Activated CD8-positive, alpha-beta memory T cell treated with anti-CD3 and anti-CD28 coated beads, Interleukin-2, amount 50 U/mL, for 1 hour (primary cell): ENCODE results near the gene BOD1L2.

Source experiments
- DNase-seq: peaks from one replicate; pipeline ENCODE4 v3.0.0-alpha.2; 2020; ENCODE audit errors: extremely low read depth

Gene BOD1L2

DNA sequence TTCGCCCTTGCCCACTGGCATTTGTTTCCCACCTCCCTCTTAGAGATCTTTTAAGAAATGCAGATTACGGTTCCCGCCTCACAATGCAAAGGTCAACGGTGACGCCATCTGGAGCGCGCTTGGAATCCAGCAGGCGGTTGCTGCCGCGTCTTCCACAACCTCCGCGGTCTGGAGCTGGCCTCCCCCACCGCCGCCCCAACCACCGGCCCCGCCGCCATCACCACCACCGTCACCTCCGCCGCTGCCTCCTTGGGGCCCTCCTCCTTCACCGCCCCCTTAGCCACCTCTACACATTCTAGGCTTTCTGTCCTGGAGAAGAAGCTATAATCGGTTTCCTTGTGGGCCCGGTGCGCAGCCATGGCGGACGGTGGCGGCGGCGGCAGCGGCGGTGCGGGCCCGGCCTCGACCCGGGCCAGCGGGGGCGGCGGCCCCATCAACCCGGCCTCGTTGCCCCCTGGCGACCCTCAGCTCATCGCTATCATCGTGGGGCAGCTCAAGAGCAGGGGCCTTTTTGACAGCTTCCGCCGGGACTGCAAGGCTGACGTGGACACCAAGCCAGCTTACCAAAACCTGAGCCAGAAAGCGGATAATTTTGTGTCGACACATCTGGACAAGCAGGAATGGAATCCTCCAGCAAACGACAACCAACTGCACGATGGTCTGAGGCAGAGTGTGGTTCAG is at the start of gene BOD1L2:
Gene BOD1L2 (plus strand): TSS at position 132 of the 681 bp plus-strand sequence. CDS start 226 bp downstream, at position 358.
- DNase-seq: no peak

DNA sequence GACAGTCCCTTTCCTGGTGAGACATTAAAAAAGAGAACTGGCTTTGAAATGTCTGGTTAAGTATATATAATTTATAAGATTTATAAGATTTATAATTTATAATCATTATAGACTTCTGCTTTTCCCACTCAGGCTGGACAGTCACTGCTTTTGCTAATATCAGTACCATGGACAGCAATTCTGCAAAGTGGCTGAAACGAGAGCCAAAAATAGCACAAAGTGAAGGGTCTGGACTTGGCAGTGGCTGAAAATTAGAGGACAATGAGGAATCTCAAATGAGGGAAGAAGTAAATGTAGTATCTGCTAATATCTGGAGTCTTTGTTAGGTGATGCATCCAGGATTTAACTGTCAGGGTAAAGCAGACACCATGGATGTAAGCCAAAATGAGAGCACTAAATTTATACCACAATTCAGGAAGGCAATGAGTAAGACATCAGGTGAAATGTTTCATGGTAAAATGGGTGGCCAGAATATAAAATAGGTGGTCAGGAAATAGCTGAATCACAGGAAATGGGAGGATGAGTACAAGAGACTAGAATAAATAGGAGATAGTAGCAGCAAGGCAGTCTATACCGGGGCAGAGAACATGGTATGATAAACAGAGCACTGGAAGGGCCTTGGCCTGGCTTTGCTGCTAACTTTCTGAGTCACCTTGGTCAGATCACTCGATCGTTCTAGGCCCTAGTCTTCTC is 39.6 kb upstream of the BOD1L2 start:
- no peak for DNase-seq

- DNase-seq: no peak
Observed at GRCh38 chr18:57110290-57110689, 36.6 kb upstream of the BOD1L2 start.

DNA sequence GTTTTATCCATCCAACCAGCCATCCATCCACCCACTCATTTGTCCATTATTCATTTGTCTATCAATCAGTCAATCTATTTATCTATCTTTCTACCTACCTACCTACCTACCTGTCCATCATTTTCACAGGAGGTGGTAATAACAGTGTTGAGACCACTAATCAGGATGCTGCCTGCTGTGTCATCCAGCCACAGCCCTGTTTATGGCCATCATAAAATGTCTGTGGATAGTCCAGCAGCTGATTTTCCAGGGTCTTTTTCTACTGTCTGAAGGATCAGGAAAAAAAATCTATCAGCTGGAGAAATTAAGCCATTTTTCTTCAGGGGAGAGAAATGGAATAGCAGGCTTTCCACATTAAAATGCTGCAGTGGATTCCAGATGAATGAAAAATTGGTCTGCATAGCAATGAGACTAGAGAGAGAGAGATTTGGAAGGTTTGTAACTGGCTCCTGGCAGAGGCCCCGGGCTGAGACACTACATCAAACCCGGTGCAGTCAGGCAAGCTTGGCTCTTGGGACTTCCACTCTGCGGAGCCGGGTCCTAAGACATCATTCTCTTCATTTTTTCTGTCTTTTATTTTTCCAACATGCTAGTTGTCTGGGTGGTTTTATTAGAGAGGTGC is 33.0 kb upstream of the BOD1L2 start:
- no peak for DNase-seq

DNA sequence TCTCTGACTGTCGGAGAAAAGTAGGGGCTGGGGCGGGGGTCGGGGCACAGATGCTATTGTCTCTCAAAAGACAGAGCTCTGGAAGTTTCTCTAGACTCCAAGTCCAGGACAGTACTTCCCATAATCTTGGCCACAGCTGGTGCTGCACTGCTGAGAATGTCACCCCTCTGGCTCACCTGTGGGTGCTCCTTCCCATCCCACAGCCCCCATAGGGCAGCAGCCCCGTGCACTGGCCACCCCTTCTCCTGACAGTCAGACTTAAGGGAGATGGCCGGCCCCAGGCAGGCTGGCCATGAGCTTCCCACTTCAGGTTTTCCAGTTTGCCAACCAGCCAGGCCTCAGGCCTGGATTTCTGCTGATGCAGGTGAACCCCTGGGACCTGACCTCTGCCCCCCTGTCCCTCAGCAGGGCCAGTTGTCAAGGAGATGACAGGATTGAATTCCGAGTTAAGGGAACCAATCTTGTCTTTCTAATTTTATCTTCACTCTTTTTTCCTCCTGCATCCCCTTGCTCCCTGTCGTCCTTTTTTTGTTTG is 30.2 kb upstream of the BOD1L2 start:
- no peak for DNase-seq

GRCh38 chr18:57121542-57122112 is 25.3 kb upstream of the BOD1L2 start:
- DNase-seq: no peak

- no peak for DNase-seq
Observed at GRCh38 chr18:57122936-57123510, 23.9 kb upstream of the BOD1L2 start.

DNA sequence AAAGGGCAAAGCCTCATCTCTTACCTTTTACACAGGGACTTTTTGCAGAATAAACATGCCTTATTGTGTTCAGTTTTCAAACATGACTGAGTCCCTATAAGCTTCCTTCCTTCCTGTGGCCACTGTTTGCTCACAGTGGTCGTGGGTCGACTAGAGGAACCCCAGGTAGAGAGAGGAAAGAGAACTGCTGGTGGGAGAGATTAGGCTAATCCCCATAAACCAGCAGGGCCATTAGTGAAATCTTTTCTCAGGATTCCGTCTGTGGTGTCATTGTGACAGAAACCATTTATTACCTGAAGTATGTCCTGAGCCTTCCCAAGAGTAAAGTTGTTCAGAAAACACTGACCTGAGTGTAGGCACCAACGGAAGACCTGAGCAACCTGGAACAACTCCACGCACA is 21.3 kb upstream of the BOD1L2 start:
- no peak for DNase-seq

DNA sequence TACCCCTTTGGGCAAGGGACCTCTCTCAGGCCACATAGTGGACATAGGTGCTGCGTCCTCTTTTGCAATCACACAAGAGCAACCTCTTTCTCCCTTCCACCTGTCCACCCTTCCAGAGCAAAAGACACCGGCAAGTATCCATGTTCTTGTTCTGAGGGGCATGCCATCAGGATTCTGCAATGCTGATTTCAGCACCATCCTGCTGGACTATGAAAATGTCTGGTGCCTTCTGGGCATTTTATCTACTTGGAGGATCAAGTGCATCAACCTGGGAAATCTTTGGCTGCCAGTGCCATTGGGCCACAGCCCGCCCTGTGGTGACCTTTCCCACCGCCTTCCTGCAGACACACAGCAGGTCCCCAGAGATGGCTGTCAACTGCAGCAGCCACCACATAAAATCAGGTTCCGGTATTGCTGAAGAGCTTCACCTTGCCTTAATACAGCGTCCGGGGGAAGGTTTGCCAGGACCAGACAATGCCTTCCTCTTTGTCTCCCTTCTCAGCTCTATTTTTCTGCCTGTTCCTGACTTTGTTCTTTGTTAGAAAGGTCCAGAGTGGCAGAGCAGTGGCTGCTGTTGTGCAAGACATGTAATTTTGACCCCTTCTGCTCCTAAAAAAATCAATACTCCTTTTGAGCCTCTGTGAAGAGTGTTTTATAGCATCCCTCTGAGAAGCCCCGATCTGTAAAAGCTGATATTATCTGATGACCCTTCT is 18.5 kb upstream of the BOD1L2 start:
- DNase-seq: no peak

GRCh38 chr18:57131101-57131500 is 15.8 kb upstream of the BOD1L2 start:
- no peak for DNase-seq

DNA sequence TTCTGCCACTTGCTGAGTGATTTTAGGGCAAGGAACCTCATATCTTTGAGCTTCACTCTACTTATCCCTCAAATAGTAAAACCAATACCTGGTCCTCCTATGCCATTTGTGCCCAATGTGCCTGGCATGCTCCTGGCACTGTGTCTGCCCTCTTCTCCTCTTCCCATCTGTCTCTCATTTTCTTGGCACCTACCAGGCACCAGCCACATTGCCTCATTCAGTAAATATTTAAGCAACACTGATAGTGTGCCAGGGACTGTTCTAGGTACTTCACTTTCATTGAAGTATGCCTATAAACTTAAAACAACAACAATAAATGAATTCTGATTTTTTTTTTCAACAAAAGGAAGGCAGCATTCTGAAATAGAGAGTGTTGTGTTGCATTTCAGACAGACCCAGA is 15.1 kb upstream of the BOD1L2 start:
- DNase-seq: no peak

- DNase-seq: no peak
Observed at GRCh38 chr18:57134618-57135135, 12.2 kb upstream of the BOD1L2 start.

DNA sequence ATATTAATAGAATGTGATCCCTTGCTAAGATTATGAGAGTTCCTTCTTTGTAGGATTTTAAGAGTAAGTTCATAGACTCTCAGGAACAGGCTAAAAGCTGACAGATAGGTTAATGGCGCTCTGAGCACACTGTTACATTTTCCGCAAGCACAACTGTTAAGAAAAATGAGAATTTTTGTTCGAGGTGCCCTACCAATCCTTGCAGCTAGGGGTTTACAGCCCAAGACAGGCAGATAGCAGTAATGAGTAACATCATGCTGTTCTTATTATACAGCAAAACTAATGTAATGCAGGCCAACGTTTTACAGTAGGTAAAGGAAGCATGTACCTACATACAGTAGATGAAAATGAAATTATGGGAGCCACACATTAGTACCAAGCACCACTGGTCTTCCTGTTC is 11.2 kb upstream of the BOD1L2 start:
- DNase-seq: no peak

- no peak for DNase-seq
Observed at GRCh38 chr18:57137847-57138246, 9.0 kb upstream of the BOD1L2 start.

GRCh38 chr18:57141208-57142129 is 5.4 kb upstream of the BOD1L2 start:
- no peak for DNase-seq

DNA sequence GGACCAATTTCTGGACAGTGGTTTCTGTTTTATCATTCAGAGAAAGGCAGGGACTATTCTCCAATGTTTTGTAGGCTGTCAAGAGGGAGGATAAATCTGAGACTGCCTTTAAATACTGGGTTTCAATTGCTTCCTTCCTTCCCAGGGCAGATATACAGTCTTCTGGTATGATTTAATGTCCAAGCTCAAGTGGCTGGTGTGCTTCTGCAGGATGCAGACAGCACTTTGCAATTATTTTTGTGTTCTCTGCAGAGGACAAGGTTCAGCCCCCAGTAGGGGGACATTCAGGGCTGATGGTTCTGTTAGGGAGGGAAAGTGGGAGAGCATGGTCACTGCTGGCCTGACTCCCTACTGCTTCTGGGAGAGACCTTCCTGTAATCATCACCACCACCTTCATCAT is 4.6 kb upstream of the BOD1L2 start:
- no peak for DNase-seq

GRCh38 chr18:57143265-57143664 is 3.6 kb upstream of the BOD1L2 start:
- DNase-seq: no peak

DNA sequence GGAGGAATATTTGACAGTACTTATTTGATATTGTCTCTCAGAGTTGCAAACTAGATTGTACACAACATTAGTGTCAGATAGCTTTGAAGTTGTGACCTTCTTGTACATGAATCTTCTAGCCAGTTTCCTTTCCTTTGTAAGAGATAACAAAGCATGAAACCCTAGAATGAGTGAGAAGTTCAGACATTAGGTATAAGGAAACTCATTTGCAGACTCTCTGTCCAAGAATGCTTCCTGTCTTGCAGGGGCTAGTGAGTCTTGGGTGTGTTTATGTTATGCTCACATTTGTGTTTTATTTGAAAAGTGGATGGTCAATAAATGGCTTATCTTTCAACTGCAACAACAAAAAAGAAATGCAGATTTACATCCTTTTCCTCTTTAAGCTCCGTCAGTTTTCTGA is 1.4 kb downstream of the BOD1L2 start:
- DNase-seq: no peak

- DNase-seq: no peak
Observed at GRCh38 chr18:57149051-57149450, 2.2 kb downstream of the BOD1L2 start.

DNA sequence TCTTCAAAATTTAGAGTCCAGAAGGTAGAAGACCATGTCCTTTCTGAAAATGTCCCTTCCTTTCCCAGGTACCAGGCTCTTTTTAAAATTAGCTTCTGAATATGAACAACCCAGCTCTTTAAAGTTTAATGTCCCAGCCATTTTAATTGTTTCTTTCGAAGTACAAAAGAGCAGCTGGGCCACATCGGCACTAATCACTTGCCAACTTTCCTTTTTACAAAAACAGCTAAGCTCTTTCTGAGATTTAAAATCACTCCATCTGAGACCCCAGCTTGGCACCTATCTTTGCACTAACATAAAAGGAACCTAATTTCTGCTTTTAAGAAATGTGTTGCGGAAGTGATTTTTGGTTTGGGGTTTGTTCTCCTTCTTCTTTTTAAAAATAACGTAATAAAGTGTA is 2.6 kb downstream of the BOD1L2 start:
- DNase-seq: no peak
